GM12878 (cell line): ENCODE measurements around the gene SYNM. TPM values are rescaled to one million over a fixed set of nuclear protein-coding genes. Genes with fewer than 3 reads are reported as not detected.

Experiments used
- ATAC-seq: fragments of 200-7000 bp; cut with Tn5 transposase; 3 replicates; pipeline ENCODE4 v1.9.1; 2020; ENCODE audit warnings: mild to moderate bottlenecking, moderate library complexity
- BruUV-seq: library from RNA; stranded (reverse); fragments of 400-500 nt; replicated peaks from 2 replicates; lab custom pipeline; 2021; lab: Mats Ljungman, UMichigan
- CTCF ChIA-PET: fragments of 300-600 bp; sonication (Branson Sonifier 250); formaldehyde crosslinking; extraction: SDS; loops from one replicate; lab custom pipeline; 2021; ENCODE audit warnings: inconsistent platforms; lab: Yijun Ruan, JAX
- POLR2A ChIA-PET: fragments of 350-600 bp; formaldehyde crosslinking; extraction: SDS; loops from one replicate; lab custom pipeline; 2021; ENCODE audit warnings: inconsistent platforms; lab: Charles Lee
- RAD21 ChIA-PET: fragments of 300-600 bp; sonication (Branson Sonifier 250); formaldehyde crosslinking; loops from one replicate; lab custom pipeline; 2023; ENCODE audit warnings: antibody characterized with exemption; ENCODE audit not compliant: unreplicated experiment; lab: Charles Lee
- SMC1A ChIA-PET: fragments of 300-600 bp; sonication (Branson Sonifier 250); formaldehyde crosslinking; loops from one replicate; lab custom pipeline; 2023; ENCODE audit not compliant: unreplicated experiment, uncharacterized antibody; lab: Charles Lee
- DNase-seq: peaks from one replicate; pipeline ENCODE4 v3.0.0-alpha.2; 2011; ENCODE audit warnings: low read depth, low spot score
- FAIRE-seq: peaks from 3 replicates; lab custom pipeline; 2011; peaks lifted over from hg19 to GRCh38; lab: Jason Lieb, UNC
- H2AFZ ChIP-seq: 2 replicates; pipeline ENCODE4 v1.6.0; 2011; ENCODE audit warnings: low read depth, low read length, control low read depth; ENCODE audit not compliant: control insufficient read depth
- H3K27ac ChIP-seq: 2 replicates; pipeline ENCODE4 v1.5.1; 2011; ENCODE audit warnings: control low read depth; ENCODE audit not compliant: control insufficient read depth, insufficient read depth
- H3K27me3 ChIP-seq, 2 experiments: replicated peaks in 1 of 2; 2 replicates each; pipeline versions ENCODE4 v1.6.0 to v1.6.1; 2011; ENCODE audit warnings: low read length in 1 of 2; ENCODE audit not compliant: control insufficient read depth in 2 of 2, insufficient read depth in 2 of 2
- H3K36me3 ChIP-seq, 2 experiments: 2 replicates each; pipeline ENCODE4 v1.5.1; 2011; ENCODE audit warnings: low read length in 1 of 2; ENCODE audit not compliant: control insufficient read depth in 2 of 2, insufficient read depth in 2 of 2
- H3K4me1 ChIP-seq: 2 replicates; pipeline ENCODE4 v1.6.1; 2011; ENCODE audit warnings: mild to moderate bottlenecking, low read length, moderate library complexity, mixed read lengths; ENCODE audit not compliant: control insufficient read depth, insufficient read depth
- H3K4me2 ChIP-seq: 2 replicates; pipeline ENCODE4 v1.6.0; 2011; ENCODE audit warnings: control low read depth; ENCODE audit not compliant: control insufficient read depth, insufficient read depth
- H3K4me3 ChIP-seq: fragments of 200-600 bp; sonication (generic); 2 replicates; pipeline ENCODE4 v1.5.1; 2016
- H3K79me2 ChIP-seq: 2 replicates; pipeline ENCODE4 v1.6.0; 2011; ENCODE audit warnings: low read length; ENCODE audit not compliant: control insufficient read depth, insufficient read depth
- H3K9ac ChIP-seq: 2 replicates; pipeline ENCODE4 v1.8.0; 2011; ENCODE audit warnings: low read length, control low read depth, mixed read lengths; ENCODE audit not compliant: control insufficient read depth, insufficient read depth
- H3K9me3 ChIP-seq: replicated peaks from 3 replicates; pipeline ENCODE4 v1.5.1; 2011; ENCODE audit warnings: mild to moderate bottlenecking, low read length; ENCODE audit not compliant: control insufficient read depth, insufficient read depth
- H4K20me1 ChIP-seq: 2 replicates; pipeline ENCODE4 v1.6.0; 2011; ENCODE audit not compliant: control insufficient read depth, insufficient read depth
- ASH2L ChIP-seq: fragments of 300-600, 200-600 bp; sonication (generic); IDR thresholded peaks from 2 replicates; pipeline ENCODE4 v1.6.1; 2017; ENCODE audit warnings: low read depth, mild to moderate bottlenecking, borderline replicate concordance
- BRCA1 ChIP-seq: IDR thresholded peaks from 2 replicates; pipeline ENCODE4 v1.6.1; 2011; ENCODE audit warnings: low read depth, low read length, improper control_type of control experiment
- CBX3 ChIP-seq: fragments of 200-600 bp; sonication (generic); IDR thresholded peaks from 2 replicates; pipeline ENCODE4 v1.6.1; 2016; ENCODE audit warnings: low read depth, borderline replicate concordance
- GATAD2B ChIP-seq: fragments of 450-650 bp; conservative IDR thresholded peaks from 2 replicates; pipeline ENCODE4 v1.6.1; 2017; ENCODE audit warnings: low read depth, mild to moderate bottlenecking, moderate library complexity
- MTA2 ChIP-seq: fragments of 450-650 bp; IDR thresholded peaks from 2 replicates; pipeline ENCODE4 v1.6.1; 2016; ENCODE audit warnings: low read depth, mild to moderate bottlenecking, moderate library complexity
- NFXL1 ChIP-seq: fragments of 450-650 bp; IDR thresholded peaks from 2 replicates; pipeline ENCODE4 v1.6.1; 2017; ENCODE audit warnings: antibody characterized with exemption, mild to moderate bottlenecking, borderline replicate concordance
- NFYB ChIP-seq: IDR thresholded peaks from 2 replicates; pipeline ENCODE4 v1.6.1; 2011; ENCODE audit warnings: low read depth, mild to moderate bottlenecking, low read length, improper control_type of control experiment, moderate library complexity; ENCODE audit not compliant: insufficient read depth
- WRNIP1 ChIP-seq: IDR thresholded peaks from 2 replicates; pipeline ENCODE4 v1.6.1; 2011; ENCODE audit warnings: low read depth, low read length, improper control_type of control experiment, borderline replicate concordance
- YY1 ChIP-seq: IDR thresholded peaks from 2 replicates; pipeline ENCODE4 v1.6.1; 2011; ENCODE audit warnings: low read depth, mild to moderate bottlenecking, low read length
- ZNF274 ChIP-seq: IDR thresholded peaks from one replicate; pipeline ENCODE4 v1.8.0; 2011; ENCODE audit not compliant: insufficient read length, insufficient read depth
- ZNF384 ChIP-seq: IDR thresholded peaks from 2 replicates; pipeline ENCODE4 v1.6.1; 2012; ENCODE audit warnings: low read depth, mild to moderate bottlenecking, low read length, improper control_type of control experiment, borderline replicate concordance
- WGBS: methylation state at CpG from one replicate; pipeline ENCODE4 v1.1.6; 2016; ENCODE audit warnings: low lambda C conversion rate; ENCODE audit not compliant: insufficient replicate concordance, insufficient coverage; ENCODE audit errors: missing lambda C conversion rate; 5-methylcytosine and 5-hydroxymethylcytosine counted together
- in situ Hi-C: fragments of 300-500 bp; cut with MboI; formaldehyde crosslinking; loops from 9 replicates; pipeline ENCODE4 v1.14.3; 2018; ENCODE audit warnings: mixed read lengths
- intact Hi-C: fragments of 100-400 bp; cut with micrococcal nuclease; formaldehyde crosslinking; loops from one replicate; pipeline ENCODE4 v1.14.2; 2022; ENCODE audit not compliant: unreplicated experiment
- polyA plus RNA-seq, 11 experiments: library from polyadenylated mRNA; depleted of rRNA in 4 of 11; unstranded in 6 of 11; stranded (reverse) in 5 of 11; fragments of >200 nt; fragmentation: Nextera tagmentation in 4 of 11; fragmentation: Illumina TruSeq in 1 of 11; extraction: Ambion mirVana in 4 of 11; extraction: Trizol in 1 of 11; gene quantifications; 1 replicate in 1 of 11; 2 replicates in 10 of 11; pipeline versions ENCODE4 v1.2.1 to v1.2.3, GENCODE V29; 2011 to 2016; ENCODE audit warnings: inconsistent platforms in 2 of 11, missing spikeins in 2 of 11, low read depth in 1 of 11
- total RNA-seq, 4 experiments: library from RNA; depleted of rRNA in 3 of 4; stranded (reverse); fragments of >200 nt in 3 of 4; fragmentation: Illumina TruSeq in 1 of 4; extraction: Trizol in 1 of 4; gene quantifications; 2 replicates each; pipeline versions ENCODE4 v1.2.1 to v1.2.3, GENCODE V29; 2013 to 2021
- TF ChIP-seq, protein P1 (sequence below): IDR thresholded peaks from 2 replicates; pipeline ENCODE4 v1.6.1; 2011; ENCODE audit warnings: borderline replicate concordance, low read depth, mild to moderate bottlenecking, moderate library complexity, mixed read lengths, low read length; ENCODE audit not compliant: insufficient read depth; ENCODE audit errors: extremely low read length
- TF ChIP-seq, protein P2 (sequence below): fragments of 450-650 bp; formaldehyde crosslinking; IDR thresholded peaks from 2 replicates; pipeline ENCODE4 v1.4.0; 2022; ENCODE audit warnings: mild to moderate bottlenecking, moderate library complexity
- TF ChIP-seq, protein P3 (sequence below): IDR thresholded peaks from 2 replicates; pipeline ENCODE4 v1.6.1; 2011; ENCODE audit warnings: mild to moderate bottlenecking, low read depth, low read length, moderate library complexity; ENCODE audit not compliant: insufficient replicate concordance

SYNM gene
- total and polyA plus RNA-seq, 10 of the 15 experiments (the other 5 are each of a cell fraction or from before 2014, with no cell fraction given) = 0.05 to 1.1 (median 0.89) TPM; not detected in 1

DNA sequence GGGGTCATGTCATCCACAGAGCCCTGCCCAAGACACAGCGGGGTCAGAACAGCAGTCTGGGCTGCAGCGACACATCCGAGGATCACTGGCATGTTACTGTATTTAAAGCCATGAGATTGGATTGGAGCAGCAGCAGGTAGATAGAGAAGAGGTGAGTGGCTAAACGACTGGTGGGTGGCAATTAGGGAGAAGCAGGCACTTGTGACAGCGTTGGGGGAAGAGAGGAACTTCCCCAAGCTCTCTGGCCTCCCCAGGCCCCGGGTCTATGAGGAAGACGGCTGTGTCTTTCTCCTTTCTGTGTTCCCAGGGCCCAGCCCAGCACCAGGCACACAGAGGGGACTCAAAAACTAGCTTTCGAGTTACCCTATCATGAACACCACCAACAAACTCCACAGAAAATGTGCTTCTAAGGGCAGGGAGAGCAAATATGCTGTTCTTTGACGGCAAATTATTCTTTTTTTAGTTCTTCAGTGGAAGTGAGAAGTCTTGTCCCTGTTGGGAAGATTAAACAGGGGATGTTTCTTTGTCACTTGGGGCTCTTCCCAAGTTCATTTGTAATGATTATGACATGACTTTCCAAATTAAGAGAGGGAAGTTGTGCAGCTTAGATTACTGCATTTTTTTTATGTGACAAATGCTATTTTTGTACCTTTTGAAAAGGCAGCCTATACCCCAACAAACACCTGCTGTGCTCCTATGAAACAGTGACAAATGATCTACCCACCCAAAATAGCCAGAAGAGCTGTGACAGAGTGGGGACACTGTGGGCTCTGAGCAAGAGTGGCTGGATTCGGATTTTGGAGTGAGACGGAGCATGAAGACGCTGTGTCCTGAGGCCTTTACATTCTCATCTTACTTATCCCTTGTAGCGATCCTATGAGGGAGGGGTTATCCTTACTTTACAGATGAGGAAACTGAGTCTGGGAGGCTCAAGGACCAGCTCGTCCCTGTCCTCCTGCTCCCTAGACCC lies 7.2 kb upstream of the SYNM start (continued):
- TF ChIP-seq, protein P1, sequence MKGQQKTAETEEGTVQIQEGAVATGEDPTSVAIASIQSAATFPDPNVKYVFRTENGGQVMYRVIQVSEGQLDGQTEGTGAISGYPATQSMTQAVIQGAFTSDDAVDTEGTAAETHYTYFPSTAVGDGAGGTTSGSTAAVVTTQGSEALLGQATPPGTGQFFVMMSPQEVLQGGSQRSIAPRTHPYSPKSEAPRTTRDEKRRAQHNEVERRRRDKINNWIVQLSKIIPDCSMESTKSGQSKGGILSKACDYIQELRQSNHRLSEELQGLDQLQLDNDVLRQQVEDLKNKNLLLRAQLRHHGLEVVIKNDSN = no peak
- TF ChIP-seq NFXL1 (no peak), NFYB (no peak), WRNIP1 (no peak), CBX3 (no peak), YY1 (no peak), BRCA1 (no peak)

DNA sequence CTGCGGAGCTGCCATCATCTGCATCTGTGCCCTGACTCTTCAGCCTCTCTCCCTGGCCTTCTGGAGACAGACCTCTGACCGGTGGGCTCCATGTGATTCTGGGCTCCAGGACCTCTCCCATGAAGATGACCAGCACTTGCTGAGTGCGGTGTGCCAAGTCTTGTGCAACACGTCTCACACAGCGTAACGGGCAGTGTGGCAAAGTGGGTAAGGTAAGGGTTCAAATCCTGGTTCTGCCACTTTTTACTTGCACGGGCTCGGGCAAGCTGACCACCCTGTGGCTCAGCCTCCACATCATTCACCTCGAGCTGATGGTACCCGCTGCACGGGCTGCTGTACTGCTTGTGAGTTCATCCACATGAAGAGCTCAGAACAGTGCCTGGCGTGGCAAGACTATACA lies 6.5 kb upstream of the SYNM start:
- DNase-seq (no peak), ATAC-seq (no peak), FAIRE-seq (no peak)
- no peak overlapping the region for H3K4me3 ChIP-seq
- POLR2A ChIA-PET = no interaction called here
- H3K9me3 ChIP-seq = no peaks in the 10 kb centered on the region
- H3K36me3 ChIP-seq = no peaks in the 10 kb centered on the region
- 60% methylated on average over 12 of the region's 12 CpGs for WGBS
- H3K27me3 ChIP-seq = peaks cover 0 to 15% of the 10 kb centered on the region in 2 experiments; a peak in 2 of 4 replicates
- SMC1A ChIA-PET = interaction anchor here (2.3 to 4.4 kb wide), 2 partner anchors 22 to 116 kb away, joined by 8 to 45 read pairs; no protein-coding TSS in a partner anchor
- intact Hi-C loops (no loop called here), in situ Hi-C loops (loop anchor here (5.0 kb wide), 1 partner anchor 114 kb away; no protein-coding TSS in a partner anchor)
- CTCF ChIA-PET = interaction anchor here (0.5 to 6.7 kb wide), 7 partner anchors 10 to 314 kb away, joined by 3 to 111 read pairs (median 3); no protein-coding TSS in a partner anchor
- no peaks in the 10 kb centered on the region for H3K79me2 ChIP-seq
- no peaks in the 10 kb centered on the region for H4K20me1 ChIP-seq
- no TSS peak for BruUV-seq
- RAD21 ChIA-PET = interaction anchor here (0.6 kb wide), 1 partner anchor 60 kb away, joined by 3 read pairs; no protein-coding TSS in a partner anchor
- no peak overlapping the region for H3K27ac ChIP-seq
- no peak overlapping the region for H3K9ac ChIP-seq
- H3K4me2 ChIP-seq = no peak overlapping the region
- no peaks in the 10 kb centered on the region for H3K4me1 ChIP-seq
- H2AFZ ChIP-seq = no peak overlapping the region
- TF ChIP-seq MTA2 (no peak), BRCA1 (no peak), ZNF384 (no peak), ASH2L (no peak), ZNF274 (no peak), GATAD2B (no peak)
- TF ChIP-seq, protein P2, sequence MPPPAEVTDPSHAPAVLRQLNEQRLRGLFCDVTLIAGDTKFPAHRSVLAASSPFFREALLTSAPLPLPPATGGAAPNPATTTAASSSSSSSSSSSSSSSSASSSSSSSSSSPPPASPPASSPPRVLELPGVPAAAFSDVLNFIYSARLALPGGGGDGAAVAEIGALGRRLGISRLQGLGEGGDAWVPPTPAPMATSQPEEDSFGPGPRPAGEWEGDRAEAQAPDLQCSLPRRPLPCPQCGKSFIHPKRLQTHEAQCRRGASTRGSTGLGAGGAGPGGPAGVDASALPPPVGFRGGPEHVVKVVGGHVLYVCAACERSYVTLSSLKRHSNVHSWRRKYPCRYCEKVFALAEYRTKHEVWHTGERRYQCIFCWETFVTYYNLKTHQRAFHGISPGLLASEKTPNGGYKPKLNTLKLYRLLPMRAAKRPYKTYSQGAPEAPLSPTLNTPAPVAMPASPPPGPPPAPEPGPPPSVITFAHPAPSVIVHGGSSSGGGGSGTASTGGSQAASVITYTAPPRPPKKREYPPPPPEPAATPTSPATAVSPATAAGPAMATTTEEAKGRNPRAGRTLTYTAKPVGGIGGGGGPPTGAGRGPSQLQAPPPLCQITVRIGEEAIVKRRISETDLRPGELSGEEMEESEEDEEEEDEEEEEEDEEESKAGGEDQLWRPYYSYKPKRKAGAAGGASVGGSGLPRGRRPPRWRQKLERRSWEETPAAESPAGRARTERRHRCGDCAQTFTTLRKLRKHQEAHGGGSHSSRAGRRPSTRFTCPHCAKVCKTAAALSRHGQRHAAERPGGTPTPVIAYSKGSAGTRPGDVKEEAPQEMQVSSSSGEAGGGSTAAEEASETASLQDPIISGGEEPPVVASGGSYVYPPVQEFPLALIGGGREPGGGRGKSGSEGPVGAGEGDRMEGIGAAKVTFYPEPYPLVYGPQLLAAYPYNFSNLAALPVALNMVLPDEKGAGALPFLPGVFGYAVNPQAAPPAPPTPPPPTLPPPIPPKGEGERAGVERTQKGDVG (CRISPR knock-in tag) = no peak
- TF ChIP-seq, protein P3, sequence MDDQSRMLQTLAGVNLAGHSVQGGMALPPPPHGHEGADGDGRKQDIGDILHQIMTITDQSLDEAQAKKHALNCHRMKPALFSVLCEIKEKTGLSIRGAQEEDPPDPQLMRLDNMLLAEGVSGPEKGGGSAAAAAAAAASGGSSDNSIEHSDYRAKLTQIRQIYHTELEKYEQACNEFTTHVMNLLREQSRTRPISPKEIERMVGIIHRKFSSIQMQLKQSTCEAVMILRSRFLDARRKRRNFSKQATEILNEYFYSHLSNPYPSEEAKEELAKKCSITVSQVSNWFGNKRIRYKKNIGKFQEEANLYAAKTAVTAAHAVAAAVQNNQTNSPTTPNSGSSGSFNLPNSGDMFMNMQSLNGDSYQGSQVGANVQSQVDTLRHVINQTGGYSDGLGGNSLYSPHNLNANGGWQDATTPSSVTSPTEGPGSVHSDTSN = no peak
